ENCODE measurements around the gene PROX1.

Gene PROX1

DNA sequence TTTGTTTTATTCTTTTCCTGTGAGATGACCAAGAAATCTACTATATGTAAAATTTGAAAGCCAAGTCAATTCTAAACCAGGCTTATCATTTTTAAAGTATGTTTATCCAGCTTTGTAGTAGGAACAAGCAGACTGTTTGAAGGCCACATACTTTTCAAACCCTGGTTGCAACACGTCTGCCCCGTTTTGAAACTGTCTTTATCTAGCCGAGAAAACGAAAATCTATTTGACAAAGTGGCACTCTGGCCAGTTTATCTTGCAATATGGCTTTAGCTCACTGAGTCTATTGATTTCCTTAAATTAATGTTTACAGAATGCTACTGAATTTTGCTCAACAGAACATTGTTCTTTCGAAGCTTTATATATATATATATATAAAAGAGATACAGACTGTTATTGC, 39.7 kb downstream of the PROX1 start:
- DNase-seq: no peak

DNA sequence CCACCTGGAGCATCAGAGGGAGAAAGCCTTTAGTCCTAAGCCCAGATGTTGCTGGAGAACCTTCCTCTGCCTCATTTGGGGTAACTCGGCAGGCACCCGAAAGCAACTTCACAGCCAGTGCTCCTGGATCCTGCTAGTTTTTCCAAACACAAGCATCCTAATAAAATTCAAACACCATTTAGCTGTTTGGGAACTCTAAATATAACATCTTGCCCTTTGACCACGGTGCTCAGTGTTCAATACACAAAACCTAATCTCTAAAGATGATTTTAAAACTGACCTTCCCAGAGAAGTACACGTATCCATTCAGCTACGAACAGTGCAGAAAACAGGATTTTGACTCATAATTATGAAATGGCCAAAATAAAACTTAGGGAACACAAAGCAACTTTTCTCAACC, 40.3 kb downstream of the PROX1 start:
- no peak for DNase-seq

DNA sequence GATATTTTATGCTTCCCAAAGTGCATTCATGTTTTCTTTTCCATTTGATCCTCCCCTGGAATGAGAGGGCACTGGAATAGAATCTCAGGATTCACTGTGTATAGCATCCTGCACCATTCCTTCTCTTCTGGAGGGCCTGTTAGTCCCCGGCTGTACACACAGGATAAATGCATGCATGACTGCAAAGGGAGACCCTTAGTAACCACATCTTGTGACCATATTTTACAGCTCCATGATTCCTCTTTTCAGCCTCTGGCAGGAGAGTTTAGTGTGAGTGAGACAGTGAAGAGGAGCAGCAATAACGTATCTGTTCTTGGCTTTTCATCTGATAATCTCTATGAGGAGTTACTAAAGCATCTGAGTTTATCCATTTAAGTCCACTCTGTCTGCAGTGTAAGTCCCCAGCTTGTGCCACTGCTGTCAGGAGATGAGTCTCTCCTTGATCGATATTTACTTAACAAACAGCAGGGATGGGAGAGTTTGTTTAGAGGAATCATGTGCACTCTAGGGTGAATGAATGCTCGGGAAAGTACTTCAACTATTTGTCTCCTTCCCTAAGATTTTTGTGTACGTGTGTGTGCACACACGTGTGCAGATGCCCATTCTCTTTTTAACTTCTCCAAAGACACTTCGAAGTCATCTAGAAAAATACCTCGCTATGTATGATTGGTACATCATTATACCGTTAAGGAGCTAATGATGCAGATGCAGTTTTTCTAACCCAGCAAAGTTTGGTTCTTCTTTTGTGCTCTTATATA, 41.1 kb downstream of the PROX1 start:
- no peak for DNase-seq

DNA sequence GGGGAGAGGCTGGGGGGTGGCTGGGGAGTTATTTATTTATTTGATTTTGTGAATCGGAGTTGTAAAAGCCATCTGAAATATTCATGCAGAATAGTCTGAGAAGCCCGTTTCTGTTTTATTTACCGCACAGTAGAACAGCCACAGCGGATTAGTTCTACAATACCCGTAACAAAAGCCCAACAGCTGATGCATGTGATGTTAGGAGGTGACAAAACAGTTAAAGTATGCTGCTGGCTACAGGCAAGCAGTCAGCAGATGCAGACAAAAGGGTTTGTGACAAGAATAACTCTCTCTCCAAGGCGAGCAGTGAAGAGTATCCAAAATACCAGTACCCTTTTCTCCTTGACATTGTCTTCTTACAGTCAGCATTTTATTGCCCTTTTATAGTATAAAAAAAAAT, 42.0 kb downstream of the PROX1 start:
- no peak for DNase-seq

DNA sequence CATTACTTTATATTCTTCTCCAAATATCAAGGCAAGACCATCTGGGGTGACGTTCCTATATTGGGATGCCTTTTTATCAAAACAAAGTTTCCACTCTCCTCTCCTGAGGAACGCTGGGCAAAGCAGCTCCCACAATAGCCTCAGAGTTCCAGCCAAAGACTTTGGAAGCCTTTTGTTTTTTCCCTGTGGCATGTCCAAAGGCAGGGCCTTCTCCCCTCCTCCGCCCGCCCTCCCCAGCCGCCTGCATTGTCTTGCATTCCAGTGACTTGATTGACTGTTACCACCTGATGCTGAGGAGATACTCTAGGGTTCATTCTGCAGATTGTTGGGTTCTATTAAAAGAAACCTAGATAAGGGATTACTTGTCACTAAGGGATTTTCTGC, 43.5 kb downstream of the PROX1 start:
- no peak for DNase-seq

DNA sequence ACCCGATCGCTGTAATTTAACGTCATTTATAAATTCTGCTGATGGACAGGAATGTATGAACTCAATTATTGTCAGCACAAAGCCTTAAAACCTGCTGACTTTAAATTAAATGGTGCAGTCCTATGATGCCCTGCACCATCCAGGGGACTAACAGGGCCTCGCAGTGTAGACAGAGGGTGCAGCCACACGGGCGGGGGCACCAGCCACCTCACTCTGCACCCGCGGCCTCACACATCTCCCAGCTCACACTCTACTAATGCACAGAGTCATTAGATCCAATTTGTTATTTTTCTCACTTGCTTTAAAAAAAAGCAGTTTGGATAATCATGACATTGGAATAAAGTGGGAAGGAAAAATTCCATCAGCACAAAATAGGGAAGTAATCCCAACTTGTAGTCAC, 49.7 kb downstream of the PROX1 start:
- no peak for DNase-seq

DNA sequence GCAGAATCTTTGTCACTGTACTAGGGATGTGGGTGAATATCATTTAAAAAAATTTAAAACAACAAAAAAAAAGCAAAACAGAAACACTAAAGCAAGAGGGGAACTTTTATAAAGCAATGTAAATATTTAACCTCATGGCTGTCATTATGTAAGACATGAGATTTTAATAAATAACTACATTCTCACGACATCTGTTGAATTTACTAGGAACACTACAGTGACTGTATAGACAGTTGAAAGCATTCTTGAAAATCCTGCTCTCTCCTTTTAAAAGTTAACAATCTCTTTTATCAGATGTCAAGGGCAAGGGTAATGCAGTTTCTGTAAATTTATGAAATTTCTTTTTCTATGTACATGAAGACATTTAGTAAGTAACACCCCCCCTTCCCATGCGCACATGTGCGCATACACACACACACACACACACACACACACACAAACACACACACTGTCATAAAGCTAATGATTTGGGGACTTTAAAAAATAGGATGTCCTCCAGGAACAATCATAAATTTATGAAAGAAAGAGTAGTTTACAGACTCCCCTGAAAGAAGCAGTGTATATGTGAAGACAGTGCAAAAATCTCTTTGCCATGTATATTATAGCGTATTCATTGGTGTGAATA, 51.7 kb downstream of the PROX1 start:
- no peak for DNase-seq

DNA sequence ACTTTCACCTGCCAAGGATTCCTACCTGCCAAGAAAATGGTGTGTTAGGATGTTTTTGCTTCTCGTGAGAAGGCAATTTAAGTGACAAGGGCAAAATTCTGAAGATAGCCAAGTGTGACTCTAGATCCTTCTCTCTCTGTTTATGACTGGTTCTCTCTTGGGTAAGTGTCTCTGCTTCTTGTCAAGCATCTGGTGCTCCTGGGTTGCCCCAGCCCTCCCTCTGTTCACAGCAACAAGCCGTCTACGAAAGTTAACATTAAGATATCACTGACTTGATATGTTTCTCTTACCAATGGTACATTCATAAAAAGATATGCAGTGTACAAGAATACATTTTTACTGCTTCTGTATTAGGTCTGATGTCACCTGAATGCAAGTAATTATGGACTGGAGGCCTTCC, 55.4 kb downstream of the PROX1 start:
- no peak for DNase-seq

DNA sequence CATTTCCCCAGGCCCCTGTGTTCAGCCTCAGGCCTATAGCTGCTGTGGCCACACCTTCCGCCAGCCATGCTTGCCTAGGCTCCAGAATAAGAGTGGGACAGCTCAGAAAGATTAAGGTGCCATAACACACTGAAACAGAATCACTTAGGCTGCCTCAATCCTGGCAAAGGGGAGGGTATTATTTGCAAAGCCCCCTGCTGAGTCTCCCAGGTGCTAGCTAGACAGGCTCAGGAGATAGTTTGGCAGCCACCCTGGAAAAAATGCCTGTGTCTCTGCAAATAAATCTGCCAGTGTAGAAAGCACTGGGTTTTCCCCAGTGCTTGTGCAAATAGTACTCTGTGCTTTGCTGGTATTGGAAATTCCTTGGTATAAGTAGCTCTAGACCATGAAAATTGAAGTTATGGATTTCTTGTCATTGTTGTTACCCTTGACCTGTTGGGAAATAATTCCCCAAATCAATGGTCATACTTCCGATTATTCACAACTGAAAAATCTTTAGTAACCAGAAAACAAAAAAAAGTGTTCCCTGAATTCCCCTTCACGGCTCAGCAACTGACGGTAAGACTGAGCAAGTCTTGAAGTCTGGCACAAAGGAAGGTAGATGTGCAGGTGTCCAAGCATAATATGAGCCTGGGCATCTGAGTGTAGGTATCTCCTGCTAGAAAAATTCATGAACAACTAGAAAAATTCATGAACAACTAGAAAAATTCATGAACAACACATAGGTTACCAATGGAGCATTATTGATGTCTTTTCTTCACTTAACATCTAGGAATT, 56.9 kb downstream of the PROX1 start:
- no peak for DNase-seq

DNA sequence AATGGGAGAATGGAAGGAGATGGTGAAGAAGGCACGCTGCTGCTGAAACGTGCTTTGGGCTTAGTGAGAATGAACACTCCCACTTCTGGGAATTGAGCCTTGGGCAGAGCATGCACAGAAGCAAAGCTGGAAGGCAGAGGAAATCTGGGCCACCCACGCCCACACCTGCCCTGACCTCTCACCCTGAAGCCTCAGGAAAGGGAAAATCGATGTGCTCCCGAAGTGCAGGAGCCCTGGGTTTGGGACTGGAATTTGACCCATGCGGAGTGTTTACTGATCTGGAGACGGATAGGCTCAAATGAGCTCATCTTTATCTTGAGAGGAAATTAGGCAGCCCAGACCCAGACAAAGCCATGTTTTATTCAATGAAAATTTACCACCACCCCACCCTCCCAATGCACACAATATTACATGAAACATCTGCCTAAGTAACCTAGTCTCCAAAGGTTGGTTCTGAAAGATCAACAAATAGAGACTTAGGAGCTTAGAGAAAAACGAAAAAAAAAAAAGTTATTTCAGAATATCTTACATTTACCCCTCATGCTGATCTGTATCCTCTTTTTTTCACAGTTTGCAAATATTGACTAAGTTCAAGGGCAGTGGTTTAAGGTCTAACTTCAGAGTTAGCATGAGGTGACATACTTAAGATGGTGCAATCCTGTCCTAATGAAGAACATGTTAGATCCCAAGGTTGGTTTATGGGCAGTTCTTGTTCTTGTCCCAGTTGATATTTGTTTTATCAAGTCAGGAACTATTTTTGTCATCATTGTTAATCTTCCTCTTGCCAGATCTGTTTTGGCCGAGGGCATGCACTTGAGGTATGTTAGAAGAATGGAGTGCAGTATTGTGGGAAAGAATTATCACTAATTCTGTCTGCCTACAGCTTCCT, 63.0 kb downstream of the PROX1 start:
- no peak for DNase-seq

DNA sequence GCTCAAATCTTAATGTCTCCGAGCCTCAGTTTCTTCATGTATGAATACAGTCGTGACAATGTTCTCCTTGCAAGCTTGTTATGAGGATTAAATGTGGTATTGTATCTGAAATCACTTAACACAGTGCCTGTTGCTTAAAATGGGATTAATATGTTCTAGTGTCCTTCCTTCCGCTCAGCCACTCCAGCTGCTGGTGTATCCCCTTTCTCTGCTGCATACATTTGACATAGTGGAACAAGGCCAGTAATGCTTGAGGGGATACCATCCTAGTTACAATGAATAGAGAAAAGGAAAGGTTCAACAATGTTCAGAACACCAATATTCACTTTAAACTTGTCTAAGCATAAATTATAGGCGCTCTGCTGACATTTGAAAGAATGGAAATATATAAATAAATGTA, 64.0 kb downstream of the PROX1 start:
- no peak for DNase-seq

DNA sequence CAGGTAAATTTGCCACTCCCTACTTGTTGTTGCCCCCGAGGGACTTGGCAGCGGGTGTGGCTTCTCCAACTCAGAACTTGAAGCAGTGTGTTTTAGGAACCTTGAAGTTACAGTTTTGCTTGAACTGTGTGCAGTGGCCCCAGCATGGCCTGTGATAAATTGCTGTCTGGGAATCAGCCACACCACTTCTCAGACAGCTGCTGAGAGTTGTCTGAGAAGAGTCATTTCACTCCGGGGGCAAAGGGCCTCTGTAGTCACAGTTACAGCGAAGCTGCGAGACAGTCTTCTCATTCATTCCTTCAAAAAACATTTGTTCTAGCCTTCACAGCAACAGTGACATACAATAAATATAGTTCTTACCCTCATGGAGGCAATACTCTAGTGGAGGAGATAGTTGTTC, 70.3 kb downstream of the PROX1 start:
- DNase-seq: no peak

DNA sequence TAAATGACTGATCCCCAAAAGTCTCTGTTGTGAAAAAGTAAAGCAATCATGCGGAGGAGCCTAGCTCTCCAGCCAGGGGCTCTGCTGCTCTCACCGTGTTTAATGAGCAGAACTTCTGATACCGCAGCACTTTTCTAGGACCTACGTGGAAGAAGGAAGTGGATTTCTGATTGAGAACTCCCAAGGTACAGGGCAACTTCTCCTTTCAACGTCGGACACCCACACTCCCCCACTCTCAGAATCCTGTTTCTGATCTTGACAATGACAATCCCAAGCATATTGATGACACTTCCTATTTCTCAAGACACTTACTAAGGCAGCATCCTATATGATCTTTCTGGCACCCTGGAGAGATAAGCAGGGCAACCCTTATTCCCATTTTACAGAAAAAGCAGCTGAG, 78.4 kb downstream of the PROX1 start:
- DNase-seq: no peak

DNA sequence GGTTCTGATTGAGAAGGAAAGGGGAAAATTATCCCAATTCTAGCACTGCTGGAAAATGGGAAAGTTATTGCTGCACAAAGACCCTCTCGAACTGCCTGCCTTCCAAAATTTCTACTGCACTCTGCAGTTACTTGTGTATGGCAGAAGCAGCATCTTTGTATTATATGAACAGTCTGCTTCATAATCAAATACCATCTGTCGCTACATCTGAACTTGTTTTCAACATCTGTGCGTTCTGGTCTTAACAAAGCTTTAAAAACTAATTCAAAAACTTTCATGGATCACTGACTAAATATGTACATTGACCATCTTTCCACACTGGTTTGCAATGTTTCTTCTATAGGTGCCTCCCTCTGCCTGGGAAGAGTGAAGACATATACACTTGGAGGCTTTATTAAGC, 79.2 kb downstream of the PROX1 start:
- DNase-seq: no peak

DNA sequence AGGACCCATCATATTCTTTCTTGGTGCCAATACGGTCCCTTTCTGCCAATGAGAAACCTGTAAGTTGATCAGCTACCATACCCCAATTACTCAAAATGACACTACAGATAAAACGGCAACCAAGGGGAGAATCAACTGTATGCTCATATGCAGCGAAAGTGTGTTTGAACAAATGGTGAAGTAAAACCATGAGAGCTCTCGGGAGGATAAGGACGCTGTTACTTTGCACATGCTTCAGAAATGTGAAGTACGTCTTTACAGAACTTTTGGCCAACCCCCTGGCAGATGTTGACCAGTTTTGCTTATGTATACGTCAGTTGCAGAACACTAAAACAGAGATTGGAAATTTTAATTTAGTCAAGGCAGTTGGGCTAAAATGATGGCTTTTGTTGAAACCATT, 79.6 kb downstream of the PROX1 start:
- no peak for DNase-seq

DNA sequence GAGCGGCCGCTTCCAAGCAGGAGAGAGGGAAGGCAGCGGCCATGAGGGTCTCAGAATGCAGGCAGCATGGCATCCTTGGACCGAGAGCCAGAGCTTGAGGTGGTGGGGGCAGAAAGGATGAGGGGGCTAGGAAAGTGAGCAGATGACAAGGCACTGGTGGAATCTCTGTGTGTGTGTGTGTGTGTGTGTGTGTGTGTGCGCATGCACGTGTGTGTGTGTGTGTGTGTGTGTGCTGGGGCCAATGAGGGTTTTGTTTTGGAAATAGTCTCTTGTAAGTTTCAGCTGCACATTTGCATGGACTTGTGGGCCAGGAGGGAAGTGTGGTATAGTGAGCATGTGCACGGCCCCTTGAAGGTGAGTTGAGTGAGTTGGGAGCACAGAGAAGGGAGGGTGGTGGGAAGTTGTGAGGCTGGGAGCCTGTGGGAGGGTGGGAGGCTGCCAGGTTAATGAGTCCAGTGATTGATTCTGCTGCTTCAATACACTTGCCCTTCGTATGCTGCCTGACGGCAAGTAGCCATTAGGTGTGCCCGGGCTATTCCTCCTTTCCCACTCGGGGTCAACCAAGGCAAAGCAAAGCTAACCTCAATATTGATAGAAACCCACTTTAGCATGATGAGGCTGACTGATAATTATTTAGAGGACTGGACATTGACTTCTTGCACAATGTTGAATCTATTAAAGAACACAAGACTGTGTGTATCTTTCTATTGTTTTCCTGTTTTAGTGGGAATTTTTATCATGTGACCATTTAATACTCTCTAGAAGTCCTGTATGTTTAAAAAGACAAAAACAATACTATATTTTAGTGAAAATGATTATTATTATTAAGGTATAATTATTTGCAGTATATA, 80.3 kb downstream of the PROX1 start:
- no peak for DNase-seq

DNA sequence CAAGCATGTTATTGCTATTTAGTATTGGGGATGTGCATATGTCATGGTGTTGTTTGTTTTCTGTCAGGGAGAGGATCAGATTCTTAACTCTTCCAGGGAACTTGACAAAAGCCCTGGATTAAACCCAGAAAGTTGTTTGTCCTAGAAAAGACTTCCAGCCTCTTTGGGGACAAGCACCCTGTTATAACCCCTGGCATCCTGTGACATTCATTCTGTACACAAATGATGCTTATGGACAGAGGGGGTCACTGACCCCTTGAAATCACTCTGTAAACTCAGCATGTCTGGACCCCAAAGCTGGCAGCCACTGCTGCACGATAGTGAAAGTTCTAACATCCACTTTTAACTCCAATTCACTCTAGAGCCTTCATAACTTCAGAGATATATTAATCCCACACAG, 81.2 kb downstream of the PROX1 start:
- no peak for DNase-seq

DNA sequence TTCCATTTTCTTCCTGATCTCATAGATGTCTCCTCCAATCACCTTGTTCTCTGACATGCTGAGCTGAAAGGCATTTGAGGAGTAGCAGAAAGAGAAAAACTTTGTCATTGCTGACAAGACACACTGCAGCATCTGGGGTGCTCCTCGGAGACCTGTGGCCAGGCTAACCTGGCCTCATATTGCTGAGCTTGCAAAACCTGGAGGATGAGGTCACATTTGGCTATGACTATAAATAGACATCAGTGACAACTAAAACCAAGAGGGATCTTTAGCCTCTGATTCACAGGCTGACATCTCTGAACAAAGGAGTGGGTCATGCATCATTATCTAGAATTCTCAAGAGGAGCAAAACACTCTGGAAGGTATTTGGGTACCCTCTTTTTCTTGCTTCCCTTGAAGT, 83.7 kb downstream of the PROX1 start:
- no peak for DNase-seq

DNA sequence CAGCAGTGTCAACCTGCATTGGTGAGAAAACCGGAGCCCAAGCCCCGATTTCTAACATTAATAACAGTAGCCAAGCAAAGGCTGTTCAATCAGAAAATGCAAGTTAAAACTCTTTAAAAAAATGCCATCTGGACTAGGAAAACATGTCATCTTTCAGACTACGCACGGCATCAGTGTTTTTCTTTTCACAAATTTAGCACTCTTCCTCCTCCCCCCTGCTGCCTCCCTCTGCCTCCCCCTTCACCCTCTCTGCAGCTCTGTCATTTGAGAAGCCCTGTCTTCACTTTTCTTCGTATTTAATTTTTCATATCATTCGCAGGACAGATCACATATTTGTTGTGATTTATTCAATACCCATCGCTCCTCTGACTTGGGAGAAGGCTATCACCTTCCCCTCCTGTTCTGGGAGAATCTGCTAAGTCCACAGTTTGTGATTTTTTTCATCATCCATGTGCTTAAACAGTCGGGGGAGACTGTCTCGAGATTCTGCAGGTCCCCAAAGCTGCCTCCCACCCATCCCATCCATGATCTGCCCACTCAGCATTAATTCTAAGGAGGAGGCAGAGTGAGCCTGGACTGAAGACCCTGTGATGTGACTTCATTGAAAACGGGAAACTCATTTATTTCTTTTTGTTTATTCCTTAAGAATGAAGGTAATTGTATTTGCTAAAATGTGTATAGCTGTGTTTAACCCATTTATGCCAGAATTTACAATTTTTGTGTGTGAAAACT, 84.8 kb downstream of the PROX1 start:
- no peak for DNase-seq

DNA sequence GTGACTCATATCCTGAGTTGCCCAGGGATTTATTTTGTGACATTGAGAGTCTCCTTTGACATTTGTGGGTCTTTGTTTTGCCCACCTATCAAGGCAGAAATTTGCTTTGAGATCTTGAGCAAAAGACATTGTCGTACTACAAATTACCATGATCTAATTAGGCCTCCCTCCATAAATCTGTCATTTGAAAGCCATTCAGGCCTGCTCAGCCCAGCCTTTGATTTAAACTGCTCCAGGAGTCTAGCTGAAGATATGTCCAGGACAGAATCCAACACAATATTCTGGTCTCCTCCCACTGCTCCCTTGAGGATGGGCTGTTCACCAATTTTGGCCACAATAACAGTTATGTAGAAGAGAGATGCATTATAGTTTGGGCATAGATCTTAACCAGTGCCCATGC, 86.7 kb downstream of the PROX1 start:
- no peak for DNase-seq

DNA sequence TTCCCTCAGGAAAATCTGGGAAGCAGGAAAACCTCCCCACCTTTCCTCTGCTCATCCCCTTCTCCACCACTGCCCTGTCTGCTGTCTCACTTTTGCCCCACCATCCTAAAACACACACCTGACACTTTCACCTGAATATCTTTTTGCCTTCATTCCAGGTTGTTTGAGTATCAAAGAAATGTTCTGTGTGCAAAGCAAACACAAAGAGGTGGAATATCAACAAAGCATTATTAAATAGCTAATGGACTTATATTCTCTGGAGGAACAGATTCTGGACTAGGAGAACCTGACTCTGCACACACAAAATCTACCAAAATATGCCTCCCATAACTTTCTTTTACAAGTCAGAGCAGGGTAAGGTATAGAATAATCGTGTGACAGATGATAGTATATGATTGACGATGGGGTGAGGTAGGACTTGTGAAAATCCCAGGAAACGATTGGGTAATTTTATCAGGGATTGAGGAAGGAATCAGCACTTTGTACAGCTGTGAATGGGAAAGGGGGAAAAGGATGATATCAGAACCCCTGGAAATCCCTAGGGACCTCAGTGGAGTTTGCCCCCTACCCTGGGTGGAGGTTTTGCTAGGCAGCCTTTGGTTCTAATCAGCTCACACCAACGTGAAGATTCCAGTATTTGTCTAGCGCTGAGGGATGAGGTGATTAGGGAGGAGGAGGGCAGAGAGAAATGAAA, 87.7 kb downstream of the PROX1 start:
- no peak for DNase-seq
